Measurements from ENCODE around the gene POLR2B.

POLR2B gene

GRCh38 chr4:56979421-56980072 lies 851 bp downstream of the POLR2B start:
- H3K4me3 ChIP-seq (replicated peaks in 1 of 2; ENCODE audit: low read depth in 2 of 2, low read length in 2 of 2): peak overlapping the region; percentile 95 to 96
- no peak for TF ChIP-seq CTCF (IDR thresholded peaks at IDR 0.05; ENCODE audit: low read depth, low read length)
- DNase-seq (ENCODE audit: low read depth in 2 of 2): peak; percentile 39 to 48

GRCh38 chr4:56981795-56982201 lies 3.1 kb downstream of the POLR2B start:
- peak; percentile 66 to 78 for DNase-seq (ENCODE audit: low read depth in 2 of 2)
- peak overlapping the region; percentile 12 to 33 for H3K4me3 ChIP-seq (replicated peaks in 1 of 2; ENCODE audit: low read depth in 2 of 2, low read length in 2 of 2)
- no peak for TF ChIP-seq CTCF (IDR thresholded peaks at IDR 0.05; ENCODE audit: low read depth, low read length)

- H3K4me3 ChIP-seq (replicated peaks in 1 of 2; ENCODE audit: low read depth in 2 of 2, low read length in 2 of 2): no peak overlapping the region
- no peak for DNase-seq (ENCODE audit: low read depth in 2 of 2)
- no peak for TF ChIP-seq CTCF (IDR thresholded peaks at IDR 0.05; ENCODE audit: low read depth, low read length)
Measured at GRCh38 chr4:56986192-56986591, 7.5 kb downstream of the POLR2B start.

GRCh38 chr4:56986952-56987351 lies 8.3 kb downstream of the POLR2B start:
- no peak for DNase-seq (ENCODE audit: low read depth in 2 of 2)
- H3K4me3 ChIP-seq (replicated peaks in 1 of 2; ENCODE audit: low read depth in 2 of 2, low read length in 2 of 2): no peak overlapping the region
- no peak for TF ChIP-seq CTCF (IDR thresholded peaks at IDR 0.05; ENCODE audit: low read depth, low read length)

GRCh38 chr4:56990109-56990905 lies 11.6 kb downstream of the POLR2B start:
- DNase-seq (ENCODE audit: low read depth in 2 of 2): peak; percentile 50 to 70

GRCh38 chr4:56995525-56995924 lies 16.8 kb downstream of the POLR2B start:
- TF ChIP-seq CTCF (IDR thresholded peaks at IDR 0.05; ENCODE audit: low read depth, low read length): no peak
- DNase-seq (ENCODE audit: low read depth in 2 of 2): peak; percentile 97 to 99
- no peak overlapping the region for H3K4me3 ChIP-seq (replicated peaks in 1 of 2; ENCODE audit: low read depth in 2 of 2, low read length in 2 of 2)

More at GRCh38 chr4:56990109-56990905, 11.6 kb downstream of the POLR2B start:
- no peak overlapping the region for H3K4me3 ChIP-seq (replicated peaks in 1 of 2; ENCODE audit: low read depth in 2 of 2, low read length in 2 of 2)
- no peak for TF ChIP-seq CTCF (IDR thresholded peaks at IDR 0.05; ENCODE audit: low read depth, low read length)
